A549 (cell line): ENCODE results near the gene AKAP6. TPM values are rescaled to one million over a fixed set of nuclear protein-coding genes. Genes with fewer than 3 reads are reported as not detected.

Experiments
- ATAC-seq, 2 experiments: fragments of 200-7000 bp in 1 of 2; fragments of >200 bp in 1 of 2; cut with Nextera tagmentation in 1 of 2; cut with Tn5 transposase in 1 of 2; 3 replicates each; pipeline versions ENCODE4 v1.8.0 to v1.9.1; 2018 to 2020; ENCODE audit warnings: mild to moderate bottlenecking in 1 of 2, moderate library complexity in 1 of 2
- CTCF ChIA-PET: fragments of 300-600 bp; sonication (Branson Sonifier 250); formaldehyde crosslinking; extraction: SDS; loops from one replicate; lab custom pipeline; 2021; ENCODE audit warnings: antibody characterized with exemption, inconsistent platforms; lab: Yijun Ruan, JAX
- POLR2A ChIA-PET: fragments of 350-600 bp; formaldehyde crosslinking; extraction: SDS; loops from one replicate; lab custom pipeline; 2021; ENCODE audit warnings: antibody characterized with exemption, inconsistent platforms; lab: Yijun Ruan, JAX
- DNase-seq, 2 experiments: peaks; one replicate each; pipeline versions ENCODE4 v3.0.0 to v3.0.0-alpha.2; 2011 to 2016; ENCODE audit warnings: low read depth in 1 of 2, low spot score in 1 of 2
- FAIRE-seq: peaks from 2 replicates; lab custom pipeline; 2011; peaks lifted over from hg19 to GRCh38; lab: Jason Lieb, UNC
- H3K27ac ChIP-seq, 2 experiments: fragments of >200 bp; sonication (Bioruptor Twin); formaldehyde crosslinking; 3 replicates each; pipeline ENCODE4 v1.5.1; 2016 to 2017
- H3K4me1 ChIP-seq: fragments of >200 bp; sonication (Bioruptor Twin); formaldehyde crosslinking; 3 replicates; pipeline ENCODE4 v1.6.1; 2016
- H3K4me2 ChIP-seq: fragments of >200 bp; sonication (Bioruptor Twin); formaldehyde crosslinking; 3 replicates; pipeline ENCODE4 v1.6.1; 2016
- H3K4me3 ChIP-seq: fragments of >200 bp; sonication (Bioruptor Twin); formaldehyde crosslinking; 3 replicates; pipeline ENCODE4 v1.5.1; 2016
- H3K9me3 ChIP-seq: fragments of >200 bp; sonication (Bioruptor Twin); formaldehyde crosslinking; 3 replicates; pipeline ENCODE4 v1.6.1; 2016
- ATOH8 ChIP-seq: fragments of 250-450 bp; sonication (Bioruptor Pico); IDR thresholded peaks from 2 replicates; pipeline ENCODE4 v1.5.0; 2020; ENCODE audit warnings: low read depth, mild to moderate bottlenecking, moderate library complexity
- BCL3 ChIP-seq: fragments of >200 bp; sonication (Bioruptor Twin); formaldehyde crosslinking; IDR thresholded peaks from 3 replicates; pipeline ENCODE4 v1.6.1; 2016
- CBX2 ChIP-seq: fragments of 200-600 bp; sonication (generic); IDR thresholded peaks from 2 replicates; pipeline ENCODE4 v1.6.1; 2016; ENCODE audit warnings: low read depth, mild to moderate bottlenecking, borderline replicate concordance
- CBX8 ChIP-seq: fragments of 200-600 bp; sonication (generic); IDR thresholded peaks from 2 replicates; pipeline ENCODE4 v1.6.1; 2016
- CEBPB ChIP-seq, 2 experiments: fragments of >200 bp in 1 of 2; sonication (Bioruptor Twin) in 1 of 2; formaldehyde crosslinking in 1 of 2; IDR thresholded peaks; 2 replicates each; pipeline ENCODE4 v1.6.1; 2012 to 2016
- EHMT2 ChIP-seq: fragments of 200-600 bp; sonication (generic); IDR thresholded peaks from 2 replicates; pipeline ENCODE4 v1.6.1; 2016; ENCODE audit warnings: antibody characterized with exemption, low read depth, mild to moderate bottlenecking, moderate library complexity
- ELK1 ChIP-seq: fragments of 150-350 bp; IDR thresholded peaks from 2 replicates; pipeline ENCODE4 v1.6.1; 2014; ENCODE audit warnings: low read depth, mild to moderate bottlenecking, low read length
- HES2 ChIP-seq: fragments of >200 bp; sonication (Bioruptor Twin); formaldehyde crosslinking; IDR thresholded peaks from 2 replicates; pipeline ENCODE4 v1.6.1; 2016
- HEYL ChIP-seq: fragments of 250-450 bp; sonication (Bioruptor Pico); IDR thresholded peaks from 2 replicates; pipeline ENCODE4 v1.8.0; 2021; ENCODE audit warnings: mild to moderate bottlenecking, moderate library complexity
- HOXA7 ChIP-seq: fragments of 250-450 bp; sonication (Bioruptor Pico); IDR thresholded peaks from 2 replicates; pipeline ENCODE4 v1.5.0; 2020; ENCODE audit warnings: mild to moderate bottlenecking, moderate library complexity
- JUN ChIP-seq, 2 experiments: fragments of >200 bp; sonication (Bioruptor Twin); formaldehyde crosslinking; IDR thresholded peaks; 2 replicates in 1 of 2; 3 replicates in 1 of 2; pipeline ENCODE4 v1.6.1; 2016 to 2017
- JUNB ChIP-seq: fragments of >200 bp; sonication (Bioruptor Twin); formaldehyde crosslinking; IDR thresholded peaks from 2 replicates; pipeline ENCODE4 v1.6.1; 2016
- KDM5A ChIP-seq: fragments of 200-600 bp; sonication (generic); IDR thresholded peaks from 2 replicates; pipeline ENCODE4 v1.6.1; 2016; ENCODE audit warnings: antibody characterized with exemption, mild to moderate bottlenecking
- MAFK ChIP-seq: fragments of 450-650 bp; IDR thresholded peaks from 2 replicates; pipeline ENCODE4 v1.6.1; 2014; ENCODE audit not compliant: partially characterized antibody
- MAZ ChIP-seq: fragments of 150-350 bp; IDR thresholded peaks from 2 replicates; pipeline ENCODE4 v1.6.1; 2014; ENCODE audit warnings: antibody characterized with exemption, low read depth, low read length, borderline replicate concordance
- MYC ChIP-seq: IDR thresholded peaks from 2 replicates; pipeline ENCODE4 v1.6.1; 2012; ENCODE audit warnings: mild to moderate bottlenecking, inconsistent platforms, low read length, improper control_type of control experiment, borderline replicate concordance
- POLR2A ChIP-seq: IDR thresholded peaks from 2 replicates; pipeline ENCODE4 v1.6.1; 2012; ENCODE audit warnings: mild to moderate bottlenecking, low read length
- RNF2 ChIP-seq: fragments of 200-600 bp; sonication (generic); IDR thresholded peaks from 2 replicates; pipeline ENCODE4 v1.6.1; 2016; ENCODE audit warnings: low read depth, mild to moderate bottlenecking, antibody characterized with exemption, moderate library complexity, borderline replicate concordance
- SMC3 ChIP-seq: fragments of >200 bp; sonication (Bioruptor Twin); formaldehyde crosslinking; IDR thresholded peaks from 3 replicates; pipeline ENCODE4 v1.6.1; 2018; ENCODE audit warnings: inconsistent platforms
- SREBF2 ChIP-seq: fragments of 450-650 bp; IDR thresholded peaks from 2 replicates; pipeline ENCODE4 v1.6.1; 2014; ENCODE audit warnings: mild to moderate bottlenecking, moderate library complexity
- TFCP2L1 ChIP-seq: fragments of 250-450 bp; sonication (Bioruptor Pico); IDR thresholded peaks from 2 replicates; pipeline ENCODE4 v1.5.0; 2021; ENCODE audit warnings: mild to moderate bottlenecking
- TP53 ChIP-seq: fragments of 250-450 bp; sonication (Bioruptor Pico); IDR thresholded peaks from 2 replicates; pipeline ENCODE4 v1.5.0; 2021; ENCODE audit warnings: mild to moderate bottlenecking, moderate library complexity
- ZC3H11A ChIP-seq: fragments of 450-650 bp; IDR thresholded peaks from 2 replicates; pipeline ENCODE4 v1.6.1; 2014; ENCODE audit warnings: antibody characterized with exemption, mild to moderate bottlenecking
- ZFP36 ChIP-seq: fragments of 450-650 bp; IDR thresholded peaks from 2 replicates; pipeline ENCODE4 v1.6.1; 2014; ENCODE audit warnings: borderline replicate concordance; ENCODE audit not compliant: partially characterized antibody
- ZNF302 ChIP-seq: fragments of 250-450 bp; sonication (Bioruptor Pico); IDR thresholded peaks from 2 replicates; pipeline ENCODE4 v1.9.0; 2021; ENCODE audit warnings: inconsistent platforms, mild to moderate bottlenecking, moderate library complexity
- WGBS: methylation state at CpG from one replicate; pipeline ENCODE4 v1.1.6; 2017; ENCODE audit errors: missing lambda C conversion rate; 5-methylcytosine and 5-hydroxymethylcytosine counted together
- polyA plus RNA-seq, 4 experiments: library from polyadenylated mRNA; depleted of rRNA in 3 of 4; stranded (reverse); fragments of >200 nt; fragmentation: RNase III in 1 of 4; extraction: RNeasy Plus Mini Kit Qiagen cat#74134 plus additional on column Dnase treatment in 1 of 4; gene quantifications; 2 replicates in 3 of 4; 3 replicates in 1 of 4; pipeline ENCODE4 v1.2.3, GENCODE V29; 2011 to 2017

The AKAP6 gene
- polyA plus RNA-seq, 2 of the 4 experiments (the other 2 are of a cell fraction), result 0.27 to 1.9 TPM

- WGBS, result 91% methylated on average over 7 of the region's 7 CpGs
- Histone ChIP-seq H3K4me2 (no peak overlapping the region), H3K27ac (no peak overlapping the region), H3K4me1 (no peaks in the 10 kb centered on the region), H3K4me3 (no peak overlapping the region), H3K9me3 (no peaks in the 10 kb centered on the region)
- DNase-seq, result no peak
- TF ChIP-seq CBX2, result no peak
- TF ChIP-seq ZNF302 (CRISPR knock-in tag), result no peak
- no peak for TF ChIP-seq SREBF2
- no peak for TF ChIP-seq TP53
- TF ChIP-seq ZC3H11A, result no peak
- no peak for TF ChIP-seq POLR2A
- TF ChIP-seq HOXA7 (CRISPR knock-in tag), result no peak
- TF ChIP-seq JUNB, result no peak
- no peak for TF ChIP-seq CBX8
- no peak for TF ChIP-seq ELK1
- TF ChIP-seq BCL3, result no peak
- no peak for TF ChIP-seq TFCP2L1 (CRISPR knock-in tag)
- no peak for TF ChIP-seq RNF2
- no peak for TF ChIP-seq MYC
- no peak for TF ChIP-seq ATOH8
- no peak for TF ChIP-seq CEBPB (IDR thresholded peaks at IDR 0.05)
- TF ChIP-seq KDM5A, result no peak
- TF ChIP-seq HES2, result no peak
- no peak for TF ChIP-seq MAFK
- FAIRE-seq, result no peak
- POLR2A ChIA-PET, result no interaction called here
- CTCF ChIA-PET, result no interaction called here
- ATAC-seq, result no peak
Measured at GRCh38 chr14:32650030-32650429, 320.9 kb downstream of the AKAP6 start.

- ChIA-PET CTCF (no interaction called here), POLR2A (no interaction called here)
- H3K9me3 ChIP-seq, result no peaks in the 10 kb centered on the region
- TF ChIP-seq HEYL (CRISPR knock-in tag), result no peak
- no peak for TF ChIP-seq MAZ
- TF ChIP-seq EHMT2, result no peak
- no peak for TF ChIP-seq SMC3
- no peak for TF ChIP-seq RNF2
- no peak for TF ChIP-seq JUN (IDR thresholded peaks at IDR 0.05)
- 88% methylated on average over 3 of the region's 3 CpGs for WGBS
- DNase-seq (no peak), ATAC-seq (no peak), FAIRE-seq (no peak)
- no peaks in the 10 kb centered on the region for H3K4me1 ChIP-seq
- H3K4me2 ChIP-seq, result no peak overlapping the region
- no peak overlapping the region for H3K27ac ChIP-seq
- H3K4me3 ChIP-seq, result no peak overlapping the region
Measured at GRCh38 chr14:32650665-32651064, 321.6 kb downstream of the AKAP6 start.

GRCh38 chr14:32654106-32654505 lies 325.0 kb downstream of the AKAP6 start:
- 84% methylated on average over 1 of the region's 1 CpG for WGBS

More at GRCh38 chr14:32654106-32654505, 325.0 kb downstream of the AKAP6 start:
- POLR2A ChIA-PET, result no interaction called here
- CTCF ChIA-PET, result no interaction called here
- no peak for TF ChIP-seq ZFP36
- TF ChIP-seq CBX8, result no peak
- ATAC-seq, result no peak
- Histone ChIP-seq H3K4me3 (no peak overlapping the region), H3K27ac (no peak overlapping the region), H3K9me3 (no peaks in the 10 kb centered on the region; the same call in 2 of the 3 replicates), H3K4me2 (no peak overlapping the region), H3K4me1 (peaks cover 8% of the 10 kb centered on the region; the same call in 2 of the 3 replicates)
- FAIRE-seq, result no peak
- no peak for DNase-seq
